Measurements from ENCODE around the gene TRAF7. TPM values are rescaled to one million over a fixed set of nuclear protein-coding genes. Genes with fewer than 3 reads are reported as not detected.
A peak's percentile ranks its signal among the peaks of the same experiment; 100 is the strongest.

TRAF7 gene
- total RNA-seq, 1 donor from 2014 or later: 88.8 TPM

DNA sequence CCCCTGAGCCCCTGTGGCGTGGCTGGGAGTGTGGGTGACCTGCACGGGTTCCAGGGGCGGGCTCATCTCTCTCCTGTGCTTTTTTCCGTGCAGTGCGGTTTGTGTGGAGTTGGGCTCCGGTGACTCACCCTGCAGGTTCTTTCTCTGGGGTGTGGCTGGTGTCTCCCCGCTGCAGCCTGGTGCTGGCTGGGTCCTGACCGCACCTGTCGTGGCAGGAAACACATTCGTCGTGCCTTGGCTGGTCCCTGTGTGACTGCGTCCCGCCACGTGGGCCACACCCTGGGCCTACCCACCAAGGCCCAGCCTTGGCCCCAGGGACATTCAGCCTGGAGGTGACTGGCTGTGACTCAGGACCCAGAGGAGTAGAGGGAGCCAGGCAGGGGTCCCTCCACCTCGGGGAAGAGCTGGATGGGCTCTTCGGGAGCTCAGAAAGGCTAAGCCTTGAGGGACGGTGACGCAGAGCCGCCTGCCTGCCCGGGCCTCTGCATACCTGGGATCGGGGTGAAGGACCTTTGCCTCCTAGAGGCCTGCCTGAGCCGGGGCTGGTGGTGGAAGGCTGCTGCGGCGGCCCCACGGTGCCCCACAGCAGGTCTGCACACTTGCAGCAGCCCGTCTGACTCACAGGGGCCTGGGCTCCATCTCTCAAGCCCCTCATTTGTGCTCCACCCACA, 7.8 kb downstream of the TRAF7 start:
- DNase-seq (ENCODE audit: low read depth, low spot score): no peak

GRCh38 chr16:2165861-2166260, 10.3 kb downstream of the TRAF7 start:
- no peak for DNase-seq (ENCODE audit: low read depth, low spot score)

DNA sequence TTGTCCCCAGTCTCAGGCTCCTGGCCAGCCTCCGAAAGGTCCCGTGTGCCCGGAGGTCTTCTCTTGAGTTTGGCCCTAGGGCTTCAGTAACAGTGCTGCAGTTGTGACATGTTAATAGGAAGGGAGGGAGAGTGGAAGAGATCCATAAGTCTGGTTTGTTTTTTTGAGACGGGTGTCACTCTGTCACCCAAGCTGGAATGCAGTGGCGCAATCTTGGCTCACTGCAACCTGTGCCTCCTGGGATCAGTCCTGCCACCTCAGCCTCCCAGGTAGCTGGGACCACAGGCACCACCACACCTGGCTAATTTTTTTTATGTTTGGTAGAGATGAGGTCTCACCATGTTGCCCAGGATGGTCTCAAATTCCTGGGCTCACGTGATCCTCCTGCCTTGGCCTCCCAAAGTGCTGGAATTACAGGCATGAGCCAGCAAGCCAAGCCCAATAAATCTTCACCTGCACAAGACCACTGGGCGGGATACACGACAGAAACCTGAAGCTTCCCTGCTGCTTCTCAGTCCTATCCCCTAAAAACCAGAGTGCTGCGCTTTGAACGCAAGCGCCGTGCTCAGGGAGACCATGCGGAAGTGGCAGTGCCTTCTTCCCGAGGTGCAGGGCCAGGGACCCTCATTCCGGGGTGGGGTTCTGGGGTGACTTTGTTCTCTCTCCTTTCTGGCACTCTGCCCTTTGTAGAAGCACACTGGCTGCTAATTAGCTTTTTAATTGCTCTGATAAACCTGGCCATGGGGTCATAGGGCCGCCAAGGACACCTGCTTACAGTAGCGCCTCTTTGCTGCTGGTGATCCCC, 10.9 kb downstream of the TRAF7 start:
- no peak for DNase-seq (ENCODE audit: low read depth, low spot score)

DNA sequence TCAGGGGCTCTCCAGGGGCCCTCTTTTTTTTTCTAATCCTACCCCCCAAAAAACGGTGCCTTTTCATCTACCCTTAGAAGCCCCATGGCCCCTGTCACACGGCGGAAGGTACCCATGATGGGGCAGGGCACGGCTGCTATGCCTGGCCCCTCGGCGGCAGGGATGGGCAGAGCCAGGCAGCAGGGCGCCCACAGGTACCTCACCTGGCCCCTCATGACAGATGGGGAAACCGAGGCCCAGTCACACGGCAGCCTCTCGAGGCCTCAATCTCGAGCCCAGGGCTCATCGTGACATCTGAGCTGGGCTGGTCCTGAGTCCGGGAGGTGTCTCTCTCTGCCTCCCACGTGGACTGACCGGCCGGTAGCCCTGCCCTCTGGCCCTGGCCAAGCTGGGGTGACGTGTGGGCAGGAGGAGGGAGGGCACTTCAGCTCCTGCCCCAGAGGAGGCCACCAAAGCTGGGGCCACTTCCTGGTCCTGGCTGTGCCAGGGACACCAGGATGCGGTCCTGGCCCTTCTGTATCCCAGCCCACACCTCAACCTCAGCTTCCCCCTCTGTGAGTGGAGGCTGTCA, 11.6 kb downstream of the TRAF7 start:
- DNase-seq (ENCODE audit: low read depth, low spot score): no peak

GRCh38 chr16:2170080-2170479, 14.5 kb downstream of the TRAF7 start:
- peak; percentile 89 for DNase-seq (ENCODE audit: low read depth, low spot score)

DNA sequence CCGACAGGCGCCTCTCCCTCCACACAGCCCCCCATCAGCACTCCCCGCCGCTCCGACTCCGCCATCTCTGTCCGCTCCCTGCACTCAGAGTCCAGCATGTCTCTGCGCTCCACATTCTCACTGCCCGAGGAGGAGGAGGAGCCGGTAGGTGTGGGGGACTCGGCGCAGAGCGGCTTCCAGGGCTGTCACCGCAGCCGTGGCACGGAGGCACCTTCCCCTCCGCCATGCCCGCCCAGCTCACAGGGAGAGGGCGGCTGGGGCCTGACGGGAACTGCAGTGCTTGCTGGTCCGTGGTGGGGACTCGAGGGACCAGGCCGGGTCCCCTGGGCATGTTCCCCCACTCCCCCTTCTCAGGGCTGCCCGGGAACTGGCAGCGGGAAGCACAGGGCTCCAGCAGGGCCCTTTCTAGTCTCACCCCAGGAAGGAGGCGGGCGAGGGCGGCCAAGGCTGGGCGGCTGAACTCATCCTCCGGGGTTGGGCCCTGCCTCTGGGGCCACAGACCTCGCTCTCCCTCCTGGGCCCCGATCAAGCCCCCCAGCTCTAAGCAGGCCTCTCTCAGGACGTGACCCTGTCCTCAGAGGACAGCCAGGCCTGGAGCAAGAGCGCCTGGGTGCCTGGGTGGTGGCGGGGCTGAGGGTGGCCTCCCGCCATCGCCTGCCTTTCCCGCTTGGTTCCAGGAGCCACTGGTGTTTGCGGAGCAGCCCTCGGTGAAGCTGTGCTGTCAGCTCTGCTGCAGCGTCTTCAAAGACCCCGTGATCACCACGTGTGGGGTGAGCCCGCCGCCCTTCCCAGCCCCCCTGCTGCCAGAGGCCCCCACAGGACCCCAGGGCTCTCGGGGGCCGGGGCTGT, 15.2 kb downstream of the TRAF7 start:
- no peak for DNase-seq (ENCODE audit: low read depth, low spot score)

DNA sequence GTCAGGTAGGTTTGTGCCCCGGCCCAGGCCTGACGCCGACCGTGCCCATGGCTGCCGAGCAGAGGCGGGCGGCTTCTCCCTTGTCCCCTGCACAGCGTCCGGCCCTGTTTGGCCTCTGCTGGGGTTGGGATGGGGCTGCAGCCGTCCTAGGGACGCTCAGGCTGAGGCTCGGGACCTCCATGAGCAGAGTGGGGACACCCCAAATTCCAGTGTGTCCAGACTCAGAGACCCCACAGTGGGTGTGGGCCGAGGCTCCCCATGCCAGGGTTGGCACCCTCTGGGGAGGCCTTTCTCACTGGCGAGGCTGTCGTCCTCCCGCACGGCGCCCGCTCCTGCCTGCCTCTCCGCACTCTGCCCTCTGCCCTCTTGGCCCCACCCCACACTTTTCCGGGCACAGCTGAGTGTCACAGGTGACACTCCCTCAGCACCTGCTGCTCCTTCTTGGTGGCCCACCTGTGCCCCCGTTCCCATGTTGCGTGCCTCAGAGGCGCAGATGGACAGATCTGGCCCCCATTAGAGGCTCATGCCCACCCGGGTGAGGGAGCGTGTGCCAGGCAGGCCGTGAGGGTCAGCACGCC, 16.1 kb downstream of the TRAF7 start:
- DNase-seq (ENCODE audit: low read depth, low spot score): no peak

GRCh38 chr16:2172688-2173335, 17.2 kb downstream of the TRAF7 start:
- no peak for DNase-seq (ENCODE audit: low read depth, low spot score)

DNA sequence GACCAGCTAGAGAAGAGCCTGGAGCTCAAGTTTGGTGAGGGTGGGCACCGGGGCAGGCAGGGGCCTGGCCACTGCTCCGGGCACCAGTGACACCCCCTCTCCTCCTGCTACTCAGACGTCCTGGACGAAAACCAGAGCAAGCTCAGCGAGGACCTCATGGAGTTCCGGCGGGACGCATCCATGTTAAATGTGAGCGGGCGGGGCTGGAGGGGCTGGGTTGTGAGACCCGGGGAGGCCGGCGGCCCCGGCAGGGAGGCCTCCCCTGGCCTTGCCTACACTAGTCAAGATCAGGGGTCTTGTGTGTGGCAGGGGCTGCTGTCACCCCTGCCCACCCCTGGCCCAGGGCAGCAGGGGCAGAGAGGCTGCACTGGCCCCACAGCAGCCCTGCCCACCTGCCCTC, 17.8 kb downstream of the TRAF7 start:
- DNase-seq (ENCODE audit: low read depth, low spot score): no peak

GRCh38 chr16:2173916-2174315, 18.3 kb downstream of the TRAF7 start:
- DNase-seq (ENCODE audit: low read depth, low spot score): no peak

- no peak for DNase-seq (ENCODE audit: low read depth, low spot score)
Observed at GRCh38 chr16:2174396-2175131, 19.0 kb downstream of the TRAF7 start.

DNA sequence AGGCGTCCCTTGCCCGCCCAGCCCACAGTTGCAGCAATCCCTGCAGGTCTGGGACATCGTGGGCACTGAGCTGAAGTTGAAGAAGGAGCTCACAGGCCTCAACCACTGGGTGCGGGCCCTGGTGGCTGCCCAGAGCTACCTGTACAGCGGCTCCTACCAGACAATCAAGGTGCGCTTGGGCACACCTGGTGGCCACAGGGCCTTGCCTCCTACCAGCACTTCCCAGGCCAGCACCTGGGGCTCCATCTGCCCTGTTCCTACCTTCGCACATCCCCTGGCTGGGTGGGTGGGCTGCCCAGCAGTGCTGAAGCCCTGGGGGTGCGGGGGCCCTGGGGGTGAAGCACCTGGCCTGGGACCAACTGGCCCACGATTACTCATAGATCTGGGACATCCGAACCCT, 19.9 kb downstream of the TRAF7 start:
- DNase-seq (ENCODE audit: low read depth, low spot score): no peak

DNA sequence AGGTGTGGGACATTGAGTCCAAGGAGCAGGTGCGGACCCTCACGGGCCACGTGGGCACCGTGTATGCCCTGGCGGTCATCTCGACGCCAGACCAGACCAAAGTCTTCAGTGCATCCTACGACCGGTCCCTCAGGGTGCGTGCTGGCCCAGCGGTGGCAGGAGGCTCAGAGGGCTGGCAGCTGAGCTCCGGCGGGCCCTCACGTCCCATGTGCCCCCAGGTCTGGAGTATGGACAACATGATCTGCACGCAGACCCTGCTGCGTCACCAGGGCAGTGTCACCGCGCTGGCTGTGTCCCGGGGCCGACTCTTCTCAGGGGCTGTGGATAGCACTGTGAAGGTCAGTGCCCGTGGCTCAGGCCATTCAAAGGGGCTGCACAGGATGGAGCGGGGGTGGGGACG, 20.5 kb downstream of the TRAF7 start:
- no peak for DNase-seq (ENCODE audit: low read depth, low spot score)

GRCh38 chr16:2177101-2177500, 21.5 kb downstream of the TRAF7 start:
- DNase-seq (ENCODE audit: low read depth, low spot score): no peak

- no peak for DNase-seq (ENCODE audit: low read depth, low spot score)
Observed at GRCh38 chr16:2177561-2177960, 22.0 kb downstream of the TRAF7 start.

DNA sequence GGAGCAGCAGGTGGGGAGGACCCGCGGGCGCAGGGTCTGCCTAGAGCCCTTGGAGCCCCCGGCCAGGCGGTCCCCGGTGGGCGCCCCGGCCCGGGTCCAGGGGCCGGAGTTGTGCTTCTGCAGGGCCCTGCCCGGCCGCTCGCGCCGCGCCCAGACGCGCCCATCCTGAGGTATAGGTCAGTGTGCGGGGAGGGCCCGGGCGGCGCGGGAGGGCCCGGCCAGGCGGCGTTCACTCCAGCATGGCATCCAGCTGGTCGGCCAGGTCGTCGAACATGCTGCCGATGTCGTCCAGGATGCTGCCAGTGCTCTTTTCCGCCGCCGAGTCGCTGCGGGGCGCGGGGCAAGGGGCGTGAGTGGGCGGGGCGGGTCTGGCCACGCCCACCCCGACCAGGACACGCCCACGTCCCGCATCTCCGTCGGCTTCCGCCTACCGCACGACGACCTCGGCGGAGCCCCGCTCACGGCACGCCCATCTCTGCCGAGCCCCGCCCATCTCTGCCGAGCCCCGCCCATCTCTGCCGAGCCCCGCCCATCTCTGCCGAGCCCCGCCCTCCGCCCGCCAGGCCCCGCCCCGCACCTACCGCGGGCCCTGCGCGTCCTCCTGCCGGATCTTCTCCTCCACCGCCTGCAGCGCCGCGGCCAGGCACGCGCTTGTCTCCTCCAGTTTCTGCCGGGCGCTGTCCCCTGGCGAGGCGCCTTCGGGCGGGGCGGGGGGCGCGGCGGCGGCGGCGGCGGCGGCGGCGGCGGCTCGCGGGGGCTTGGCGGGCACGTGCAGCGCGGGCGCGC, 22.9 kb downstream of the TRAF7 start:
- DNase-seq (ENCODE audit: low read depth, low spot score): no peak

- DNase-seq (ENCODE audit: low read depth, low spot score): no peak
Observed at GRCh38 chr16:2179107-2179501, 23.5 kb downstream of the TRAF7 start.

- DNase-seq (ENCODE audit: low read depth, low spot score): no peak
Observed at GRCh38 chr16:2179576-2179975, 24.0 kb downstream of the TRAF7 start.

- DNase-seq (ENCODE audit: low read depth, low spot score): no peak
Observed at GRCh38 chr16:2180461-2180860, 24.9 kb downstream of the TRAF7 start.
